ENCODE data around the gene KRT6B. TPM values are rescaled to one million over a fixed set of nuclear protein-coding genes. Genes with fewer than 3 reads are reported as not detected.

The KRT6B gene
- total RNA-seq, 1 experiment from 2014 or later, result not detected

DNA sequence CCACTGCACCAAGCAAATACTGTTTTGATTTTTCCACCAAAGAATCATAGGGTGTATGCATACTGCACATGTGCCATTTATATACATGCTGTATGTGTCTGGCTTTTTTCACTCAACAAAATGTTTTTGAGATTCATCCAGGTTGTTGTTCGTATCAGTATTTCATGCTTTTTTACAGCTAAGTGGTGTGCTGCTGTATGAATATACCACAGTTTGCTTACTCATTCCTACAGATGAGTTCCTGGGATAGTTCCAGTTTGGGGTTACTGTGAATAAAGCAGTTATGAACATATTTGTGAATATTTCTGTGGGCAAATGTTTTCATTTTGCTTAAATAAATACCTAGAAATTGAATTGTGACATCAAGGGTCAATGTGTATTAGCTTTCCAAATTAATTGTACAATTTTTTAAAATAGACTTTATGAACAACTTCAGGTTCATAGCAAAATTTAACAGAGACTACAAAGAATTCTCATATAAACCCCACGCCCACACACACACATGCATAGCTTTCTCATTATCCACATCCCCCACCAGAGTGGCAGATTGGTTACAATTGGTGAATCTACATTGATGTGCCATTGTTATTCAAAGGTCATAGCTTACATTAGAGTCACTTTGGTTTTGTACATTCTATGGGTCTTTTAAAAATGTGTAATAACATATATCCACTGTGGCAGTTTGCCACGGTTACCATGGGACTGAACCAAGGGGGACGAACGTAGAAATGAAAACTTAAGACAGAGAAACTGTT lies 48.0 kb upstream of the KRT6B start:
- Histone ChIP-seq H3K27ac (ENCODE audit: low read depth, low read length, poor library complexity, severe bottlenecking) (no peak overlapping the region), H3K9me3 (ENCODE audit: low read depth, low read length, poor library complexity, severe bottlenecking) (no peaks in the 10 kb centered on the region), H3K27me3 (replicated peaks; ENCODE audit: insufficient read depth, low read depth, low read length, poor library complexity) (no peaks in the 10 kb centered on the region), H3K4me3 (ENCODE audit: low read depth, low read length, poor library complexity, severe bottlenecking) (no peak overlapping the region), H3K4me1 (ENCODE audit: insufficient read depth, low read length, poor library complexity, severe bottlenecking) (peaks cover 12% of the 10 kb centered on the region), H3K36me3 (ENCODE audit: insufficient read depth, low read length, poor library complexity, severe bottlenecking) (no peaks in the 10 kb centered on the region)
- ChIA-PET CTCF (interaction anchor here (0.5 kb wide), 1 partner anchor 221 kb away, joined by 7 read pairs; no protein-coding TSS in a partner anchor), POLR2A (ENCODE audit: low non-redundant PET) (no interaction called here)
- intact Hi-C loops (cut with micrococcal nuclease; ENCODE audit: unreplicated experiment), result no loop called here
- BruUV-seq (replicated peaks), result no TSS peak
- TF ChIP-seq CTCF (conservative IDR thresholded peaks at IDR 0.05; ENCODE audit: low read depth, low read length) (no peak), EZH2 (IDR thresholded peaks at IDR 0.05; ENCODE audit: borderline replicate concordance, low read depth, low read length, poor library complexity, severe bottlenecking) (no peak)
- no peak for DNase-seq (ENCODE audit: low spot score)

GRCh38 chr12:52498946-52499345 lies 47.0 kb upstream of the KRT6B start:
- H3K36me3 ChIP-seq (ENCODE audit: insufficient read depth, low read length, poor library complexity, severe bottlenecking), result no peaks in the 10 kb centered on the region
- DNase-seq (ENCODE audit: low spot score), result peak; percentile 32
- CTCF ChIA-PET, result no interaction called here
- no TSS peak for BruUV-seq (replicated peaks)
- H3K4me3 ChIP-seq (ENCODE audit: low read depth, low read length, poor library complexity, severe bottlenecking), result no peak overlapping the region
- H3K9me3 ChIP-seq (ENCODE audit: low read depth, low read length, poor library complexity, severe bottlenecking), result no peaks in the 10 kb centered on the region
- peaks cover 12% of the 10 kb centered on the region for H3K4me1 ChIP-seq (ENCODE audit: insufficient read depth, low read length, poor library complexity, severe bottlenecking)
- TF ChIP-seq EZH2 (IDR thresholded peaks at IDR 0.05; ENCODE audit: borderline replicate concordance, low read depth, low read length, poor library complexity, severe bottlenecking), result no peak
- TF ChIP-seq CTCF (conservative IDR thresholded peaks at IDR 0.05; ENCODE audit: low read depth, low read length), result no peak
- H3K27ac ChIP-seq (ENCODE audit: low read depth, low read length, poor library complexity, severe bottlenecking), result no peak overlapping the region
- POLR2A ChIA-PET (ENCODE audit: low non-redundant PET), result no interaction called here
- H3K27me3 ChIP-seq (replicated peaks; ENCODE audit: insufficient read depth, low read depth, low read length, poor library complexity), result no peaks in the 10 kb centered on the region
- intact Hi-C loops (cut with micrococcal nuclease; ENCODE audit: unreplicated experiment), result no loop called here

DNA sequence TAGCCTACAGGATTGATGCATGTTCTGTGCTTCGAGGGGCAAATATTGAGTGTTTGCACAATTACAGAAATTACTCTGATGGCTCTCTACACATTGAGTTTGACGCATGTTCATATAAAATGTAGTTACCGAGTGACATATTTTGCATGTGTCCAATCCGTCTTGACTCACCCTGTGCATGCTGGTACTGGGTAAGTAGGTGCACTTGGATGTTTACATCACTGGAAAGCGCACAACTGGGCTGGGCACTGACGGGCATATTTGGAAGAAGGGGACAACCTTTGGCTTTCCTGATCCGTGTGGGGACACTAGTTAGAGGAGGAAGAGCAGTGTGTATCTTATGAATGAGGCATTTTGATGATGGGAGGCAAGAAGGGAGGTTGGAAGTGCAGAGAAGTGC lies 46.0 kb upstream of the KRT6B start:
- no TSS peak for BruUV-seq (replicated peaks)

More for the DNA sequence above, 46.0 kb upstream of the KRT6B start:
- Histone ChIP-seq H3K9me3 (ENCODE audit: low read depth, low read length, poor library complexity, severe bottlenecking) (no peaks in the 10 kb centered on the region), H3K36me3 (ENCODE audit: insufficient read depth, low read length, poor library complexity, severe bottlenecking) (no peaks in the 10 kb centered on the region), H3K4me3 (ENCODE audit: low read depth, low read length, poor library complexity, severe bottlenecking) (no peak overlapping the region), H3K27ac (ENCODE audit: low read depth, low read length, poor library complexity, severe bottlenecking) (no peak overlapping the region), H3K4me1 (ENCODE audit: insufficient read depth, low read length, poor library complexity, severe bottlenecking) (peaks cover 12% of the 10 kb centered on the region), H3K27me3 (replicated peaks; ENCODE audit: insufficient read depth, low read depth, low read length, poor library complexity) (no peaks in the 10 kb centered on the region)
- ChIA-PET POLR2A (ENCODE audit: low non-redundant PET) (no interaction called here), CTCF (no interaction called here)
- DNase-seq (ENCODE audit: low spot score), result no peak
- intact Hi-C loops (cut with micrococcal nuclease; ENCODE audit: unreplicated experiment), result no loop called here
- no peak for TF ChIP-seq EZH2 (IDR thresholded peaks at IDR 0.05; ENCODE audit: borderline replicate concordance, low read depth, low read length, poor library complexity, severe bottlenecking)
- no peak for TF ChIP-seq CTCF (conservative IDR thresholded peaks at IDR 0.05; ENCODE audit: low read depth, low read length)
